ENCODE measurements around the gene FOXA2. TPM values are rescaled to one million over a fixed set of nuclear protein-coding genes. Genes with fewer than 3 reads are reported as not detected.
"Not testable (repeated sequence)": the region's sequence is repeated elsewhere in the genome, so short reads cannot be mapped to it uniquely, and the experiment has no call there.

The FOXA2 gene
- total RNA-seq, 1 donor from 2014 or later = not detected

DNA sequence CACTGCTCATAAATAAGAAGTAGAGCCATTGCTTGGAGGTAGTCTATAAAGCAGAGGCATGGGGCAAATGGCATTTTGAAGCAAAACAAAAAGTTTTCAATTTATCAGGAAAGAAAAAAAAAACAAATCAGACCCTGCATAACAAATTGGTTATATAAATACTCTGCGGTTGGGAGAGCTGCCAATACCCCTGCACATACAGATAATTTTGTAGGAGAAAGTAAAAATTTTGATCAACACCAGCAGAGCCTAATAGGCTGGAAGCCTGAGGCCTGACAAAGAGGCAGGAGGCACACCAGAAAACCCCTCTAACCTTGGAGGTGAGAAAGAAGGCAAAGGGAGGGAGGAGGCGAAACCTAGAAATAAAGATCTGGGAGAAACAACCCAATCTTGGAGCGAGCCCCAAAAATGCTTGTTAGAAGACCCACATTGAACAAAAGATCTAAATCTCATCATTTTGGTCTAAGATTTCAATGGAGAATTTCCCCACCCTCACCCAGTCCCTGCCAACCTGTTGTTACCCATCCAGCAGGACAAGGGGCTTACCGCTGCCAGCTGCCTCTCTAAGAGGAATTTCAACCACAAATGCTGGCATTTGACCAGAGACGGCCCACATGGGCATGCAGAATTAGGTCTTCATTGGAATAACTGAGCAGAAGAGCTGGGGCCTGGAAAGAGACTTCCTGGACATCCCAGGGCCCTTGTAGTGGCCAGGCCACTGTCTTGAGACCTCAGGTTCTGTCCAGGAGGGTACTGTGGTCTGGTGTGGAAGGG, 28.4 kb downstream of the FOXA2 start:
- H3K27ac Mint-ChIP-seq = no peak overlapping the region
- no peaks in the 10 kb centered on the region for H3K36me3 Mint-ChIP-seq
- peaks cover 87% of the 10 kb centered on the region for H3K27me3 Mint-ChIP-seq (ENCODE audit: low read depth)
- H3K9me3 Mint-ChIP-seq = peaks cover 11% of the 10 kb centered on the region
- TF ChIP-seq, protein P1, sequence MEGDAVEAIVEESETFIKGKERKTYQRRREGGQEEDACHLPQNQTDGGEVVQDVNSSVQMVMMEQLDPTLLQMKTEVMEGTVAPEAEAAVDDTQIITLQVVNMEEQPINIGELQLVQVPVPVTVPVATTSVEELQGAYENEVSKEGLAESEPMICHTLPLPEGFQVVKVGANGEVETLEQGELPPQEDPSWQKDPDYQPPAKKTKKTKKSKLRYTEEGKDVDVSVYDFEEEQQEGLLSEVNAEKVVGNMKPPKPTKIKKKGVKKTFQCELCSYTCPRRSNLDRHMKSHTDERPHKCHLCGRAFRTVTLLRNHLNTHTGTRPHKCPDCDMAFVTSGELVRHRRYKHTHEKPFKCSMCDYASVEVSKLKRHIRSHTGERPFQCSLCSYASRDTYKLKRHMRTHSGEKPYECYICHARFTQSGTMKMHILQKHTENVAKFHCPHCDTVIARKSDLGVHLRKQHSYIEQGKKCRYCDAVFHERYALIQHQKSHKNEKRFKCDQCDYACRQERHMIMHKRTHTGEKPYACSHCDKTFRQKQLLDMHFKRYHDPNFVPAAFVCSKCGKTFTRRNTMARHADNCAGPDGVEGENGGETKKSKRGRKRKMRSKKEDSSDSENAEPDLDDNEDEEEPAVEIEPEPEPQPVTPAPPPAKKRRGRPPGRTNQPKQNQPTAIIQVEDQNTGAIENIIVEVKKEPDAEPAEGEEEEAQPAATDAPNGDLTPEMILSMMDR (IDR thresholded peaks at IDR 0.05; ENCODE audit: unreplicated experiment) = no peak
- H3K4me3 Mint-ChIP-seq = no peak overlapping the region
- H3K4me1 Mint-ChIP-seq = no peaks in the 10 kb centered on the region
- DNase-seq (ENCODE audit: low spot score in 2 of 2, unreplicated experiment in 2 of 2) = no peak

DNA sequence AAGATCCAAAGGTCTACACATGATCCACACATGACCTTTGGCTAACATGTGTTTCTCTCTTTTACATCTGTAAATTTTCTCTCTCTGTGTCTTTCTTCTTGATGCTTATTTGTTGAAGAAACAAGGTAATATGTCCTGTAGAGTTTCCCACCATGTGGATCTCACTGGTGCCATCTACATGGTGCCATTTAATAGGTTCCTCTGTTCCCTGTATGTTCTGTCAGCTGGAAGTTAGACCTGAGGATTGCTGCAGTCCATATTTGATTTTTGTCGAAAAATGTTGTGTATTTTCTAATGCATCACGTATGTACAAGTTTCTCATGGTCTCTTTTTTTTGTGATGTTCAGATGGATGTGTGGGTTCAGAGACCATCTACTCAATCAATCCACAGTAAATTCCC, 30.0 kb downstream of the FOXA2 start:
- TF ChIP-seq, protein P1 (IDR thresholded peaks at IDR 0.05; ENCODE audit: unreplicated experiment) = no peak
- Mint-ChIP-seq H3K4me3 (no peak overlapping the region), H3K36me3 (no peaks in the 10 kb centered on the region), H3K27ac (no peak overlapping the region), H3K9me3 (peaks cover 11% of the 10 kb centered on the region), H3K27me3 (ENCODE audit: low read depth) (peaks cover 85% of the 10 kb centered on the region), H3K4me1 (no peaks in the 10 kb centered on the region)
- DNase-seq (ENCODE audit: low spot score in 2 of 2, unreplicated experiment in 2 of 2) = no peak

DNA sequence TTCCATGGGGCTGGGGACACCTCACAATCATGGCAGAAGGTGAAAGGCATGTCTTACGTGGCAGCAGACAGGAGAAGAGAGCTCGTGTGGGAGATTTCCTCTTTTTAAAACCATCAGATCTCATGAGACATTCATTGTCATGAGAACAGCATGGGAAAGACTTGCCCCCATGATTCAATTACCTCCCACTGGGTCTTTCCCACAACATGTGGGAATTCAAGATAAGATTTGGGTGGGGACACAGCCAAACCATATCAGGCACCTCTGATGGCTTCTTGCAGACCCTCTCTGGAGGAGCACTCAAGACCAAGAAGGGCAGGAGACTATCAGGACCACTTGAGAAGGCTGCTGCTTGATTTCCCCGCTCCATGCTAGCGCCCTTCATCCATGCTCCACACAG, 33.9 kb downstream of the FOXA2 start:
- H3K4me1 Mint-ChIP-seq; H3K27ac Mint-ChIP-seq; DNase-seq (ENCODE audit: low spot score in 2 of 2, unreplicated experiment in 2 of 2); H3K36me3 Mint-ChIP-seq; H3K4me3 Mint-ChIP-seq: not testable (repeated sequence)
- Mint-ChIP-seq H3K9me3 (peaks cover 11% of the 10 kb centered on the region), H3K27me3 (ENCODE audit: low read depth) (peaks cover 73% of the 10 kb centered on the region)

DNA sequence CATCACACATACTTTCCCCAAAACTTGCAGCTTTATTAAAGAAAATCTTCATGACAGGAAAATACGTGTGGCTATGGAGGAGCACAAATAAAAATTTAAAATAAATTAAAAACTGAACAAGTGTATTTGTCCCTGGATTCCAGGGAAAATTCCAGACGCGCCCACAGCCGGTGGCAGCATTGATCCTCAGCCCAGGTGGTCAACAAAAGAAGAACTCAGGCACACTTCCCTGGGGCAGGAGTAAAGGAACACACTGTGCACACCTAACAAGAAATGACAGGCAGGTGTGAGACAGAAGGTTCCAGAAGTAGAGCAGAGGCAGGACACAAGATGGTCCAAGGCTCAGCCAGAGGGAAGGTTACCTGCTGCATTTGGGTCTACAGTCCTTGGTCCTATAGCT, 36.3 kb downstream of the FOXA2 start:
- H3K27me3 Mint-ChIP-seq (ENCODE audit: low read depth) = peaks cover 69% of the 10 kb centered on the region
- TF ChIP-seq, protein P1 (IDR thresholded peaks at IDR 0.05; ENCODE audit: unreplicated experiment) = no peak
- H3K27ac Mint-ChIP-seq = no peak overlapping the region

DNA sequence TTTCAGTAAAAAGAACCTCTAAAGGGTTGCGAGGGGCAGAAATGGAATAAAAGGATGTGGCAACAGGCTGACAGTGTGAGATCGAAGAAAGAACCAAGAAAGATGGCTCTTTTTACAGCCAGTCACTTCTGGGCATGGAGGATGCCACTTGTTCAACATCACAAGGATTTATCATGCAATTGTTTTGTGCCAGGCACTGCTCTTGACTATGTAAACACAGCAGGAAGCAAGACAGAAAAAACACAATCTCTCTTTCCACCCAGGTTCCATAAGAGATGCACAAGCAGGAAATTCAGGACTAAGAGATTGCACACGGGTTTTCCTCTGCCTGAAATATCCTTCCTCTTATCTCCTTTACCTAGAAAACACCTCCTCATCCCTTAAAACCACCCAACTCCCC, 38.0 kb downstream of the FOXA2 start:
- DNase-seq (ENCODE audit: low spot score in 2 of 2, unreplicated experiment in 2 of 2) = no peak
- H3K9me3 Mint-ChIP-seq = no peaks in the 10 kb centered on the region
- no peaks in the 10 kb centered on the region for H3K36me3 Mint-ChIP-seq
- H3K4me1 Mint-ChIP-seq = no peaks in the 10 kb centered on the region
- no peak overlapping the region for H3K27ac Mint-ChIP-seq
- peaks cover 75% of the 10 kb centered on the region for H3K27me3 Mint-ChIP-seq (ENCODE audit: low read depth)
- H3K4me3 Mint-ChIP-seq = no peak overlapping the region
- TF ChIP-seq, protein P1 (IDR thresholded peaks at IDR 0.05; ENCODE audit: unreplicated experiment) = no peak

More for the DNA sequence above, 36.3 kb downstream of the FOXA2 start:
- Mint-ChIP-seq H3K4me1 (no peaks in the 10 kb centered on the region), H3K9me3 (peaks cover 2% of the 10 kb centered on the region), H3K4me3 (no peak overlapping the region), H3K36me3 (no peaks in the 10 kb centered on the region)
- DNase-seq (ENCODE audit: low spot score in 2 of 2, unreplicated experiment in 2 of 2) = no peak

DNA sequence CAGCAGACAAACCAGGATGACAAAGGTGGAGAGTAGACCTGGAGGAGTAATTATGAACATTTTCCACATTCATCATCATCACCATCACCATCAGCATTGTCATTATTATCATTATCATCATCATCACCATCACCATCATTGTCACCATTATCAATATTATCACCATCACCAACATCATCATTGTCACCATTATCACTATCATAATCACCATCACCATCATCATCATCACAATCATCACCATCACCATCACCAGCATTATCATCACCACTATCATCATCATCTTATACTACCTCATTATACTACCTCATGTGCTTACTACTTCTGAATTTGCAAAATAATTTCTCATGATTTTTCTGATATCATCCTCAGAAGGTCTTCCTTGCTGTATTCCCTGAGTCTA, 39.3 kb downstream of the FOXA2 start:
- no peak overlapping the region for H3K4me3 Mint-ChIP-seq
- TF ChIP-seq, protein P1 (IDR thresholded peaks at IDR 0.05; ENCODE audit: unreplicated experiment) = no peak
- no peaks in the 10 kb centered on the region for H3K36me3 Mint-ChIP-seq
- H3K27me3 Mint-ChIP-seq (ENCODE audit: low read depth) = peaks cover 76% of the 10 kb centered on the region
- no peaks in the 10 kb centered on the region for H3K4me1 Mint-ChIP-seq
- H3K9me3 Mint-ChIP-seq = no peaks in the 10 kb centered on the region
- H3K27ac Mint-ChIP-seq = no peak overlapping the region
- DNase-seq (ENCODE audit: low spot score in 2 of 2, unreplicated experiment in 2 of 2) = no peak

All from mesothelial cell of epicardium (in vitro differentiated cells).